Upper lobe of left lung (tissue), 4 donors: Measurements from ENCODE around the gene COL23A1.
A peak's percentile ranks its signal among the peaks of the same experiment; 100 is the strongest.

Source experiments
- CTCF ChIP-seq, 6 experiments: fragments of 450-650 bp in 4 of 6; fragments of 200-600 bp in 2 of 6; sonication (generic) in 2 of 6; IDR thresholded peaks; one replicate each; pipeline ENCODE4 v1.5.1; 2016 to 2019; ENCODE audit warnings: antibody characterized with exemption in 6 of 6
- EP300 ChIP-seq, 4 donors: sonication (generic); formaldehyde crosslinking; IDR thresholded peaks; one replicate each; pipeline ENCODE4 v1.5.1; 2017; ENCODE audit warnings: antibody characterized with exemption in 4 of 4, control low read depth in 2 of 4
- POLR2A ChIP-seq, 4 donors: fragments of 450-650 bp; IDR thresholded peaks; one replicate each; pipeline ENCODE4 v1.5.1; 2016 to 2017; ENCODE audit warnings: antibody characterized with exemption in 4 of 4, mild to moderate bottlenecking in 2 of 4

DNA sequence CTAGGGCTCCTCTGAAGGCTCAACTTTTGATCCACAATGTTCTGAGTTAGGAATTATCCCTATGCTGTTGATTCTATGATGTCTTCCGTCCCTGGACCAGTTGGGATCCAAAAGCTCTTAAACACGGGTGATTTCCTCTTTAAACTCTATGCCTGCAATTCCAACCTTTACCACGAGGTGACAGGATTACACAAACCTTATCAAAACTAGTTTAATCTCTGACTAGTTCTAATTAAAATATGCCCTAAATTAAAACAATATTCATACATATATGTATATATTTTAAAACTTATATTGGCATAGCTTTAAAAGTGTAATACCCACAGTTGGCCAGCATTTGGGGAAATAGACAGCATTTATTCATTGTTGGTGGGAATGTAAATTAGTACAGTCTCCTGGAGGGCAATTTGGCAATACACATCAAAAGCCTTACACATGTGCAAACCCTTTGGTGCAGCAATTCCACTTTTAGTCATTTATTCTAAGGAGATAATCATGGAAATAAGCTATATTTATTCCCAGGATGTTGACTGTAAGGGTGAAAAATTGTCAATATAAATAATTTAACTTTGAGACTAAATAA is 306.0 kb downstream of the COL23A1 start:
- TF ChIP-seq POLR2A (IDR thresholded peaks at IDR 0.05), result no peak
- TF ChIP-seq CTCF (IDR thresholded peaks at IDR 0.05), result peak; percentile 28 to 48 (median 41)
- TF ChIP-seq EP300 (IDR thresholded peaks at IDR 0.05), result no peak
